Gastrocnemius medialis (tissue), 4 donors: Measurements from ENCODE around the gene COL6A3.

Experiments
- POLR2A ChIP-seq, 2 donors: fragments of 450-650 bp; IDR thresholded peaks; one replicate each; pipeline ENCODE4 v1.6.1; 2017; ENCODE audit warnings: antibody characterized with exemption in 2 of 2, mild to moderate bottlenecking in 2 of 2, moderate library complexity in 2 of 2
- TF ChIP-seq, protein P1 (sequence below), 5 experiments: fragments of 450-650 bp in 3 of 5; fragments of 200-600 bp in 2 of 5; sonication (generic) in 2 of 5; IDR thresholded peaks in 4 of 5; conservative IDR thresholded peaks in 1 of 5; 1 replicate in 4 of 5; 2 replicates in 1 of 5; pipeline ENCODE4 v1.5.1; 2016 to 2019; ENCODE audit warnings: antibody characterized with exemption in 5 of 5, mild to moderate bottlenecking in 3 of 5, moderate library complexity in 3 of 5

DNA sequence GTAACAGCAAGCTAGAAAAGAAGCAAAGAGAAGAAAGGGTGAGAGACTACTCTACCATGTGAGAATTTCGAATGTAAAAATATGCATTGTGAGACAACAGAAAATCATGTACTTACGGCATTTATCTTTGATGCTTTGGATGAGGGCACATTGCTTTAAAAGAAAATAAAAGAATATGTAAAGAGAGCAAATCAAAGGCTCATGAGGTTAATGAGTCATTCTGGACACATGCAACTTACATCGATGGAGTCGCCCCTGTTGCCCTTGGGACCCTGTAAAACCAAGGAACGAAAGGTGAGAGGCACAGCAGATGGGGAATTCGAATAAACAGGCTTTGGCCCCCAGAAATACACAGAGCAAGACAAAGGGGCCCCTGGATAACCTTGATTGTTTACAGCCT, 69.0 kb downstream of the COL6A3 start:
- TF ChIP-seq, protein P1, sequence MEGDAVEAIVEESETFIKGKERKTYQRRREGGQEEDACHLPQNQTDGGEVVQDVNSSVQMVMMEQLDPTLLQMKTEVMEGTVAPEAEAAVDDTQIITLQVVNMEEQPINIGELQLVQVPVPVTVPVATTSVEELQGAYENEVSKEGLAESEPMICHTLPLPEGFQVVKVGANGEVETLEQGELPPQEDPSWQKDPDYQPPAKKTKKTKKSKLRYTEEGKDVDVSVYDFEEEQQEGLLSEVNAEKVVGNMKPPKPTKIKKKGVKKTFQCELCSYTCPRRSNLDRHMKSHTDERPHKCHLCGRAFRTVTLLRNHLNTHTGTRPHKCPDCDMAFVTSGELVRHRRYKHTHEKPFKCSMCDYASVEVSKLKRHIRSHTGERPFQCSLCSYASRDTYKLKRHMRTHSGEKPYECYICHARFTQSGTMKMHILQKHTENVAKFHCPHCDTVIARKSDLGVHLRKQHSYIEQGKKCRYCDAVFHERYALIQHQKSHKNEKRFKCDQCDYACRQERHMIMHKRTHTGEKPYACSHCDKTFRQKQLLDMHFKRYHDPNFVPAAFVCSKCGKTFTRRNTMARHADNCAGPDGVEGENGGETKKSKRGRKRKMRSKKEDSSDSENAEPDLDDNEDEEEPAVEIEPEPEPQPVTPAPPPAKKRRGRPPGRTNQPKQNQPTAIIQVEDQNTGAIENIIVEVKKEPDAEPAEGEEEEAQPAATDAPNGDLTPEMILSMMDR (IDR thresholded peaks at IDR 0.05 in 4 of 5, conservative IDR thresholded peaks at IDR 0.05 in 1 of 5) = no peak
- TF ChIP-seq POLR2A (IDR thresholded peaks at IDR 0.05) = no peak
